Stimulated activated CD4-positive, alpha-beta T cell treated with anti-CD3 and anti-CD28 coated beads, Interleukin-1b, Interleukin-23, amount 100 ng/mL, for 4 hours (primary cell): Measurements from ENCODE around the gene ALKBH4.
"Not testable (repeated sequence)": the region's sequence is repeated elsewhere in the genome, so short reads cannot be mapped to it uniquely, and the experiment has no call there.

ENCODE experiments used
- DNase-seq, 2 donors: peaks; one replicate each; pipeline ENCODE4 v3.0.0-alpha.2; 2020; ENCODE audit warnings: low read depth in 2 of 2

ALKBH4 gene, protein sequence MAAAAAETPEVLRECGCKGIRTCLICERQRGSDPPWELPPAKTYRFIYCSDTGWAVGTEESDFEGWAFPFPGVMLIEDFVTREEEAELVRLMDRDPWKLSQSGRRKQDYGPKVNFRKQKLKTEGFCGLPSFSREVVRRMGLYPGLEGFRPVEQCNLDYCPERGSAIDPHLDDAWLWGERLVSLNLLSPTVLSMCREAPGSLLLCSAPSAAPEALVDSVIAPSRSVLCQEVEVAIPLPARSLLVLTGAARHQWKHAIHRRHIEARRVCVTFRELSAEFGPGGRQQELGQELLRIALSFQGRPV

GRCh38 chr7:102464577-102465280 lies at the start of gene ALKBH4, which contains the start of gene LRWD1:
Gene ALKBH4 (minus strand): TSS chr7:102464863. CDS start chr7:102464836, 27 bp downstream.
Gene LRWD1 (plus strand): TSS chr7:102464984. CDS start chr7:102465081, 97 bp downstream.
- peak; percentile 93 to 98 for DNase-seq

DNA sequence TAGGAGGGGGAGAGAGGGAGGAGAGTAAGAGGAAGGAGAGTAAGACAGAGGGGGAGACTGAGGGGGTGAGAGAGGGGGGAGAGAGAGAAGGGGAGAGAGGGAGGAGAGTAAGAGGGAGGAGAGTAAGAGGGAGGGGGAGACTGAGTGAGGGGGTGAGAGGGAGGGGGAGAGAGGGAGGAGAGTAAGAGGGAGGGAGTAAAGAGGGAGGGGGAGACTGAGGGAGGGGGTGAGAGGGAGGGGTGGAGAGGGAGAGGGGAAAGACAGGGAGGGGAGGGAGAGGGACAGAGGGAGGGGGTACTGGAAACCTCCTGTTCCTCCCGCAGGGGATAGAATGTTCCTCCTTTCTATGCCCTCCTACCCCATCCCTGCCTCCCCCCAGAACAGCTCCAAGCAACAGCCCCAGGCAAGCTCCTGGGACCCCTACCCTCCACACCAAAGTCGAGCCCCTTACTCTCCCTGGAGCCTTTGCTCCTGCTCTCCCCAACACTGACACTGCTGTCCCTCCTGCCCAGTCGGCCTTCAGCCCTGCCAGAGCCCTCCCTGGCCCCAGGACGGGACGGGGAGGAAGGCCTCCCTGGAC lies 48.1 kb upstream of the ALKBH4 start:
- not testable (repeated sequence) for DNase-seq

- not testable (repeated sequence) for DNase-seq
Observed at GRCh38 chr7:102511860-102512522, 47.3 kb upstream of the ALKBH4 start.

DNA sequence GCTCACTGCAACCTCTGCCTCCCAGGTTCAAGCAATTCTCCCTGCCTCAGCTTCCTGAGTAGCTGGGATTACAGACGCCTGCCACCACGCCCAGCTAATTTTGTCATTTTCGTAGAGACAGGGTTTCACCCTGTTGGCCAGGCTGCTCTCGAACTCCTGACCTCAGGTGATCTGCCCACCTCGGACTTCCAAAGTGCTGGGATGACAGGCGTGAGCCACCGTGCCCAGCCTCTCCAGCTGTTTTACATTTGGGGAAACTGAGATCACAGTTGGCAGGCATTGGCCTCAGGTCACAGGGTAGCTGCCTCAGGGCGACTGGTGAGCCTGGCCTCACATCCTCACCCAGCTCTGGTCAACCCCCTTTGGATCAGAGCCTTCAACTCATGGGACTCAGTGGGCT lies 45.9 kb upstream of the ALKBH4 start:
- DNase-seq, result not testable (repeated sequence)

- not testable (repeated sequence) for DNase-seq
Observed at GRCh38 chr7:102507410-102508088, 42.9 kb upstream of the ALKBH4 start.

DNA sequence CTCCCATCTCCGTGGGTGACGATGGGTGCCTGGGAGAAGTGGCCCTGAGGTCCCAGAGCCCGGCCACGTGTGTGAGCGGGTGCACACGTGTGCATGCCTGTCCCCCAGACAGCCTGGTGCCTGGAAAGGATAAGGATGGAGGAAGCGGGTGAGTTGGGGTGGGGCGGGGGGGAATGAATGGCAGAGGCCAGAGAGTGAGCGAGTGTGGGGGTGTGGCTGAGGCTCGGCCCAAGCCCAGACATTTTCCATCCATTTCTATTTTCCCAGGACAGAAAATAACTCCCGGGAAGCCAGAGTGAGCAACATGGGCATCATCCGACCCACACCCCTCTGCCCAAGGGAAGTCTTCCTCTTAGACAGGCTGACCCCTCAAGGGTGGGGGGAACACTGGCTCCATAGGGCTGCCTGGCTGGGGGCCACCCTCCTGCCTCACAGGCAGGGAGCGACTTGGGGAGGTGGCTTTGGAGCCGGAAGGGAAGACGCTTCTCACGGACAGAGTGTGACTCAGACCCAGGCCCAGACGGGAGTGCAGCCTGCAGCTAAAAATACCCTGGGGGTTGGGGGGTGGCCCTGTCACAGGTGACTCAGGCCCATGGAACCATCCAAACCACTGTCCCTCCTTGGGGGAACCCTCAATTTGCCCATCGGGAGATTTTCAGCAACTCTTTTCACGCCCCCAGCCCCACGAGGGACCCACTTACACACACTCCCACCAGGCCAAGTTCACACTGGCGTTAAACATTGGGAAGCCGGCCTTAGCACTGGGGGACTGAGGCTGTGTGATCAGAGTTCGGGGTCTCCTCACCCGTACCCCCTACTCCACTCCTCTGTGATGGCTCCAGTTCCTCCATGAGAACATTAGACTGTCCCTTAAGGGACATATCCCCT lies 40.9 kb upstream of the ALKBH4 start:
- DNase-seq, result not testable (repeated sequence)

DNA sequence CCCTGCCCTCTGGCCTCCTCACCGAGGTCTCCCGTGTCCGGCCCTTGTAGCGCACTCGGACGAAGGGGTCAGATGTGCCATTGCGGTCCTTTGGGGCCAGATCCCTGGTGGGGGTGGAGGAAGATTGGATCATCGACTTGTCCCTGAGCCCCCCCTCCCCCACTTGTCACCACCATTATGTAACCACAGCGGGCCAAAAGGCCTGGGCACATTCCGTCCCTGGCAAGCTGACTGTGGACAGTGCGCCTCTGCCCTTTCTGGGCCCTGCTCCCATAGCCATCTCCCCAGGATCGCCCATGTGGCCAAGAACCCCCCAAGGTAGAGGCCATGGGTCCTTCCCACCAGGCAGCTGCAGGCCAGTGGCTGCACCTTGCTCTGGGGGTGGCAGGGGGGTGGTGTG lies 38.5 kb upstream of the ALKBH4 start:
- not testable (repeated sequence) for DNase-seq

GRCh38 chr7:102498321-102498720 lies 33.7 kb upstream of the ALKBH4 start:
- DNase-seq, result not testable (repeated sequence)

GRCh38 chr7:102497308-102497707 lies 32.6 kb upstream of the ALKBH4 start:
- not testable (repeated sequence) for DNase-seq

- not testable (repeated sequence) for DNase-seq
Observed at GRCh38 chr7:102496861-102497260, 32.2 kb upstream of the ALKBH4 start.

GRCh38 chr7:102494473-102495149 lies 29.9 kb upstream of the ALKBH4 start:
- not testable (repeated sequence) for DNase-seq

DNA sequence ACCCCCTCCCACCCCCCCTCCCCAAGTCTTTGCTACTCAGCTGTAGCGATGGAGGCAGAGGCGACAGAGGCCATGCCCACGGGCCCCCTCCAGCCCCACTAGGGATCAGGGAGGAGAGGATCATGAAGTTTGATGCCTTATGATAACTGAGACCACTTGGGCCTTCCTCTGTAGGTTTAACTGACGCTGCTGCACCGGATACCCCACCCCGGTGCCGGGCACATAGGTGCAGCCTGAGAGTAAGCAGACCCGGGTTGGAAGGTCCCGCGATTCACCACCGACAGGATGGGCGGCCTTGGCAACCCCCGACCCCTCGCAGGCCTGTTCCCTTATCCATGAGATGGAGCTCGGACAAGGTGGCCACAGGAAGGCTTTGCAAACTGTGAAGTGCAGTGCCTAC lies 29.4 kb upstream of the ALKBH4 start:
- DNase-seq, result not testable (repeated sequence)

- not testable (repeated sequence) for DNase-seq
Observed at GRCh38 chr7:102493220-102493935, 28.7 kb upstream of the ALKBH4 start.

DNA sequence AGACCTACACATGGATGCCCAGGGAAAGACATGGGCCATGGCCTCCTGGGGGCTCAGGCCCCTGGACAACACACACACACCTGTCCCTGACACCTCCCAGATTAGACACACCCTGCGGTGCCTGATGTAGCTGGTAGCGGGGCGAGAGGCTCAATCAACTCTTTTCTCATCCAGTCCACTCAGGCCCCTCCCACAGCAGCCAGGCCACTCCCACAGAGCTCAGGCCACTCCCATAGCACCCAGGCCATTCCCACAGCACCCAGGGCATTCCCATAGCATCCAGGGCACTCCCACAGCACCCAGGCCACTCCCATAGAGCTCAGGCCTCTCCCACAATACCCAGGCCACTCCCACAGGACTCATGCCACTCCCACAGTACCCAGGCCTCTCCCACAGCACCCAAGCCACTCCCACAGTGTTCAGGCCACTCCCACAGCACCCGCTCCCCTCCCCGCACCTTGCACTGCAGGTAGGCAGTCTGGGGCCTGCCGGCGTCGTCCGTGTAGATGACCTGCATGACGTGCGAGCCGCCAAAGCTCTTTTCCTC lies 25.9 kb upstream of the ALKBH4 start:
- DNase-seq, result peak in 1 of 2 donors; percentile 48

GRCh38 chr7:102484317-102484716 lies 19.7 kb upstream of the ALKBH4 start:
- not testable (repeated sequence) for DNase-seq

DNA sequence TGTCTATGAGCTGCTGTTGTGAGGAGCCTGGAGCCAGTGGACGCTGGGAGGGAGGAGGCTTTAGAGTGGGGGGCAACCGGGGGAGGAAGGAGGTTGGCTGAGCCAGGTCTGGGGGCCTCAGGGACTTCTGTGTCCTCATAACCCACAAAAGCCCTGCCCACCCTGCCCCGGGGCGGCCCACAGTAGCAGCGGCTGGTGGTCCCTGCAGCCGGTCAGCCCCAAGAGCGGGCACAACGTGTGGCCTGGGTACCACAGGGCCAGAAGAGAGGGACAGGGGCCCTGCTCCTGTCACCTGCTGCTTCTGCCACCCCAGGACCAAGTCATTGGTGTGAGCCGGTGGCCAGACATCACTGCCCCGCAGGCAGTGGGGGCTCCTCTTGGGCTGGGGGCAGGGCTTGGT lies 17.3 kb upstream of the ALKBH4 start:
- not testable (repeated sequence) for DNase-seq

- not testable (repeated sequence) for DNase-seq
Observed at GRCh38 chr7:102479982-102480637, 15.4 kb upstream of the ALKBH4 start.

DNA sequence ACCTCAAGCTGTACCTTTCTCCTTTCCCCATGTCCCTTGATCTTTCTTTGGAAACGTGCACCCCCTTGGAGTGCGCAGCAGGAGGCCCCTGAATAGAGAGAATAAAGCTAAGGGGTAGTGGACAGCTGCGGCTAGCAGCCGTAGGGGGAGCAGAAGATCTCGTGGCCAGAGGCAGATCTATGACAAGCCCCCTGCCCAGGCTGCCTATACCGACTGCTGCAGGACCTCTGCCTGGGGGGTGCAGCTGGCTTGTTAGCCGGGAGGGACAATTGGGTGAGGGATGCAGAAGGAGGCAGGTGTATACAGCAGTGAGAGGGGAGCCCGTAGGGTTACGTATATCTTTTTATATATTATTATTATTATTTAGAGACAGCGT lies 14.5 kb upstream of the ALKBH4 start:
- not testable (repeated sequence) for DNase-seq
